HG03521 (cell line): ENCODE data around the gene SLC44A1.

ENCODE experiments used
- ATAC-seq: cut with Tn5 transposase; IDR thresholded peaks from one replicate; pipeline ENCODE4 v1.9.1; 2021; ENCODE audit warnings: mild to moderate bottlenecking, moderate library complexity; ENCODE audit not compliant: unreplicated experiment

The SLC44A1 gene

DNA sequence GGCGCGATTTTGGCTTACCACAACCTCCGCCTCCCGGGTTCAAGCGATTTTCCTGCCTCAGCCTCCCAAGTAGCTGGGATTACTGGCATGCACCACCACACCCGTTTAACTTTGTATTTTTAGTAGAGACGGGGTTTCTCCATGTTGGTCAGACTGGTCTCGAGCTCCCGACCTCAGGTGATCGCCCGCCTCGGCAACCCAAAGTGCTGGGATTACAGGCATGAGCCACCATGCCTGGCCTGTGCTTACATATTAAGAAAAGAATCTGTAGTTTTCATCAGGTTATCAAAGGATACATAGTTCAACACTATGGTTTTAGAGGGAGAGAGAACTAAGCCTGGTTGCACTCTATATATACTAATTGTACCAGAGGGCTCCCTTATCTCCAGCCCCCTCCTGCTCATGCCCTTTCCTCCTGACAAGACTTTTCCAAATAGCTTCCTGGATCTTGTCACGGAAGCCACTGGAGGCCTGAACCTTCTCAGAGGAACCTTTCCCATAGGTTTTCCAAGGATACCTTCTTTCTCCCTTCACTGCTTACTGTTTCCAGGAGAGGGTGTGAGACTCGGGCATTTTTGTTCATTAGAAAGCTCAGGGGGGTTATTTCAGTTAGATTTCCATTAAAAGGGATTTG is 53.1 kb downstream of the SLC44A1 start:
- no peak for ATAC-seq

DNA sequence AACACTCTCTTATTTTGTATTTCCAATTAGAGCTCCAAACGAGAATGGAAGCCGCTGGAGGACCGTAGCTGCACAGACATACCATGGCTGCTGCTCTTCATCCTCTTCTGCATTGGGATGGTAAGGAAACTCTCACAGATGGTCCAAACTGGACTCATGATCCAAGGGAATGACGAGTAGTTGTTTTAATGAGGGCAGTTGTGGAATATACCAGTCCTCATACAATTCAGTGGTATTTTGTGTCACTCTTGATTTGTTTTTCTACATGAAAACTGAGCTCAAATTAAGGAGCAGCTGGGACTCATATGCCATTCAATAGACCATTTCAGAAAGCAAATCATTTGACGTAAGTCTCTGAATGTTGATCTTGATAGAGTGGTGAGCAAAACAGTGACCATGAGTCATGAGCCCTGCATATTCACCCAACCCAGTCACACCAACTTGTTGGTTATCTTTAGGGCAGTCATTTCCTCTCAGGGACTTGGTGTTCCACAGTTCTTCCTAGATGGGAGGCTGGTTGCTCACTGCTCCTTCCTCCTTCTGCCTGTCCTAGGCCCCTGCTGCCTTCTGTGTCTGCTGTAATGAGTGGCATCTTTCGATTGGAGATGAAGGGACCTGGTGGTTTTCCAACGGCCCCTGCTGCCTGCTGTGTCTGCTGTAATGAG is 54.9 kb downstream of the SLC44A1 start:
- ATAC-seq: no peak

DNA sequence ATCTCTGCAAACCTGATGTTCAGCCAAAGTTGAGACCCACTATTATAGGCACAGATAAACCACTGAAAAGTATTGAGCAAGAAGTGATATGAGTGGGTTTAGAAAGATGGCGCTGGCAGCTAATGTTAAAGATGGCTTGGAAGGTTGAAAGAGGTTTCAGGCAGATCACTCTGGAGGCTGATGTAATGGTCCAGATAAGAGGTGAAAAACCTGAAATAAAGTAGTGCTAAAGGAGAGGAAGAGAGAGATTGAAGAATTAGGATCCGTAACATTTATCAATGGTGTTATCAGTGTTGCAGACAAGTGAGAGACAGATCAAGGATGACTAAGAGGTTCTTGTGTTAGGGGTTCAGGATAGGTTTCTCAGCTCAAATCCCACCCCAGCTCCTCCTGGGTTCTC is 58.3 kb downstream of the SLC44A1 start:
- ATAC-seq: no peak

DNA sequence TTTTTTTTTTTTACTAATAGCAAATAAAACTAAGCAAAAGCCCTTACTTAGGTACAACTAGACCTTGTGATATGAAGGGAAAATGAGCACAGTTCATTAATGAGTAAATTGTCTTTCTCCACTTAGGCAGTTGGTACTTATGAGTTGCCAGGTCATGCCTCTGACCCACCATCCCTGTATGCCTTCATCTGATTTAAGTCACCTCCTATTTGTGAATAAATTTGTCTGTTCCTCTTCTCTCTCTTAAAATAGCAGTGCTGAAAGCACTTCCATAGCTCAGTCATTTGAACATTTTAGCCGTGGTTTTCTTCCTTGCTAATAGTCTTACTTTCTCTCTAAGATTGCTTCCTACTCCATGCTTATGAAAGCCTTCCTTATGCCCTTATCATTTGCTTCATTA is 61.4 kb downstream of the SLC44A1 start:
- no peak for ATAC-seq

DNA sequence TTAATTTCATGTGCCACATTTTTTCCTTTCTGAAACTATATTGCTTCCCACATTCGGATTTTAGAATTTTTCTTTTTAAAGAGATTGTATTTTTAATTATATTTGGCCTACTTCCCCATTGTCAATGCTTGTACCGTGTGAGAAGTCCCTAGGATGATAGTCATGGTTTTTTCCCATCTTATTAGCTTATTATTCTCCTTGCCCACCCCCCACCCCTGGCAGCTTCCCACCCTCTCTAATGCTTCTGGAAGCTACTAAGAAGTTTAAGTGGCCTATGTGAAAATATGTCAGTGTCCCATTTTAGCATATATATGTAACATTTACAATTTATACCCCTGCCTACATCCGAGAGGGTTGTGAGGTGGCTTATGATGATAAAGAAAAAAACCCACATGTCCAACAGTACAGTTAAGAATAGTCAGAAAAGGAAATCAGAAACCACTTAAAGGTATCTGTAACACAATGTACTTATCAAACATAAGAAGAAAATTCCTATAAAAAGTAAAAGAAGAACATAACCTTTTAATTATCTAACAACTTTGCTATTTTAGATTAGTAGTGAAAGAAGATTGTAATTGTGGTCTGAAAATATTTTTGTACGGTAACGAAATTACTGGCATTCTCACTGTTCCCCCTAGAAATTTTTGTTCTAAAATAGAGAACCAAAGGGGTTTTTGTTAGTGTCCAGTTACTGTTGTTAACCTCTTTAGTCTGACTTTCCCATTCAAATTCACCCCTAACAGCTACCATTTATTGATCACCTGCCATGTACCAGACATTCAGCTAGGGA is 62.1 kb downstream of the SLC44A1 start:
- ATAC-seq: no peak

DNA sequence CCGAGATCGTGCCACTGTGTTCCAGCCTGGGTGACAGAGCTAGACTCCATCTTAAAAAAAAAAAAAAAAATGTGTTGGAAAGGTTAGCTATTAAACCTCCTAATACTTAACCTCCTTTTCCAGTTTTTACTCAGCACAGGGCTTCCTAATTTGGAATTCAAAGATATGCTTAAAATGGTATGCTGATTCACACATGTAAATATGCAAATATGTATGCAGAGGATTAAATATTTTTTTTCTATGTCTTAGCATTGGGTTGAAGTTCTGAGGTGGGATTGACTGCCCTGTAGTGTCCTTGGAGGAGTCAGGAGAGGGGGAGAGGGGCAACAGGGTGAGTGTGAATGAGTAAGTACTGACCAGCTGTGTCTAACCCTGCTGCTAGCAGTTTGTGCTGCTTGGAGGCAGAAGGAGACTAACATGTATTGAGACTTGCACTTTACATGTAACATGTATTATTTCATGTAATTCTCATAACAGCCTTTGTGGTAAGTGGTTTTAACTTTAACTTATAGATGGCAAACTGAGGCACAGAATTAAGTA is 63.2 kb downstream of the SLC44A1 start:
- ATAC-seq: no peak

DNA sequence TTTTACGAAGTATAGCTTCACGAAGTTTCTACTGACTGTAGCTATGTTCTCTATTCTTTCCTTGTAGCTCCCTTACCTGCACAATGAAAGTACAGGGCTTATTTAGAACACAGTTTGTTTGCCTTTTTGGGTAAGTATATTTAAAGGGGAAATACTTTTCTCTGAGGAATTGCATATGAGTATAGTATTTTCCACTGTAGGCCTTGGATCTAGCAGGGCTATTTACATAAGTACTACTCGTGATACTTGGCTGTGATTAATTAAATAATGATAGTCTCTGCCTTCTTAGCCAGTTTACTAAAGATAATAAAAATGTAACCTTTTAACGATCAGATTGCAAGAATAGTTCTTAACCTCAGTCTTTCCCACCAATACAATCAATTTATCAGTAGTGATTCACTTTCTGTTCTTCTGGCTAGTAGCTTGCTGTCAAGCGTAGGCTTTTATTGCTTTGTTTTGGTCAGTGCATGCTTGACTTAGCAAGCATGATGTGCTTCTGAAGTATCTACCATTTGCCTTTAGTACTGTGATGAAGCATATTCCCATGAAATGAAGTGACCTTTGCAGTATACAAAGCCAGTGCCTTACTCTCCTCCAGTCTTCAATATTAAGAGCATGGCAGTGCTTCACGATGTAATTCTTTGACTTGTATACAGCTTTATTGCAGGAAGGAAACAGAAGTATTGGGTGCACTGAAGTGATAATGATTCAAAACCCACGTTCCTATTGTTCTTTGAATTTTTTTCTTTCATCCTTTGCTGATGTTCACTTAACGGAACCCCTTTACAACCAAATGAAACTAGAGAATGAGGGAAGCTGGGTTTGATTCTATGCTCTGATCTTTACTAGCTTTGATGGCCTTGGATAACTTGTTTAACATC is 64.2 kb downstream of the SLC44A1 start:
- ATAC-seq: no peak

DNA sequence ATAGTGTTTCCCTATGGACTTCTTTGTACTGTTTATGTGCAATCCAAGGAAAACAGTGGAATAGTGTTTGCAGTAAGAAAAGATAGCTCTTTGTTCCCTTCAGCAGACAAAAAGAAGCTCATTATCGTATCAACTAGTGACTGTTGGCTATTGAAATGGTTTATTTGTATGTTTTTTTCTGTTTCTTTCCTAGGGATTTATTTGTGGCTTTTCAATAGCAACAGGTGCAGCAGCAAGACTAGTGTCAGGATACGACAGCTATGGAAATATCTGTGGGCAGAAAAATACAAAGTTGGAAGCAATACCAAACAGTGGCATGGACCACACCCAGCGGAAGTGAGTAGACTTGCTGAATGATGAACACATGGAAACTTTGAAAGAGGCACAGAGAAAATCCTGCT is 65.1 kb downstream of the SLC44A1 start:
- no peak for ATAC-seq

DNA sequence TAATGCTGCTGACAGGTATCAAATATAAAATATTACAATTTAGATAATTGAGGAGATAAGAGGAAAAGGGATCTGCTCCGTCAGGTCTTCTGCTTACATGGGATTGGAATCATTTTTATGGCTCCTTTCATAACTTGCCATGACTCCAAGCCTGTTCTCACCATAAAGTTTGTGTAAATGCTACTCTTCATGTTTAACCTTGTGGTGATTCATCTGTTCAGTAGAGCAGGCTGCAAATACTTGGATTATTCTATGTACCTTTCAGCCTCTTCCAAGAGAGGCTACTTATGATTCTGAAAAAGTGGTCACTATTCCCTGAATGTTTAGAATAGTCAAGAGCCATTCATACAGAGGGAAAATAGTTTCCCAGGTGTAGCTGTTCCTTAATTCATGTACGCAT is 66.9 kb downstream of the SLC44A1 start:
- ATAC-seq: no peak

DNA sequence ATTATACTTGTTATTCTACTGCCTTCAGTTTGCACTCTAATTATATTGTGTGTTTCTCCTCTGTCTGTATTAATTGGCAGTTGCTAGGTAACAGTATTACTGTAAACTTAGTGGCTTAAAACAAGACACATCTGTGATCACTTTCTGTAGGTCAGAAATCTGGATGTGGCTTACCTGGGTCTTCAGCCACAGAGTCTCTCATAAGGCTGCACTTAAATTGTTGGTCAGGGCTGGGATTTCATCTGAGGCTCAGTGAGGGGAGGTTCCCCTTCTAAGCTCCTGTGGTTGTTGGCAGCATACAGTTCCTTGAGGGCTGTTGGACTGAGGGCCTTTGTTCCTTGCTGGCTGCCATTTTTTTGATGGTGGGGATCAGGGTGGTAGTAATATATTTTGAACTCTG is 68.8 kb downstream of the SLC44A1 start:
- peak; percentile 76 for ATAC-seq

DNA sequence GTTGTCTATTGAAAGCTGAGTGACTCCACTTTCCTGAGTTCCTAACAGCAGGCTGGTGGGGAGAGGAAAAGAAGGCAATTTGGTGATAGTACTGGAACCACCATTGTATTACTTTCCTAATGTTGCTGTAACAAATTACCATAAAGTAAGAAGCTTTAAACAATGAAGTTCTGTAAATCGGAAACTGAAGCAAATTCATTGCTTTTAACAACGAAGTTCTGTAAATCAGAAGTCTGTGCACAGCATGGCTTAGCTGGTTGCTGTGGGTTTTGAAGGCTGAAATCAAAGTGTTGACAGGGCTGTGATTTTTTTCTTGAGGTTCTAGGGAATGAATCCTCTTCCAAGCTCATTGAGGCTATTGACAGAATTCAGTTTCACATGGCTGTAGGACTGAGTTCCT is 72.3 kb downstream of the SLC44A1 start:
- no peak for ATAC-seq

DNA sequence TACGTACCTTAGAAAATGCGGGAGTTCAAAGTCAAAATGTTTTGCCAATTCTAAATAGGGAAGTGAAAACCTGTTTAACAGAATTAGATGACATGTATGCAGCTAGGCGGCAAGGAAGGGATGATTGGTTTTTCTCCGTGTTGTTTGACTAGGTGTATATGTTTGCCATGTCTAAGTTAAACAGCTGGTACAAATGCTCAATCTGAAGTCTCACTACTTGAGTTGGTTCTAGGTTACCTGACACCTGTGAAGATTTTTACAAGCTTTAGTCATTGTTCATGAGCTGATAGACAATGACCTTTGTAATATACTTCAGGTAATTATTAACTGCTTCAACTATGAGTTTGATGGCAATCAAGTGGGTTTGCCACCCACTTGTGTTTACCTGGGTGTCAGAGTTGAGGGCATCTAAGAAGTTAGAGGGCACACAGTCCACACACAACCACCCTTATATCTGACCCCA is 74.3 kb downstream of the SLC44A1 start:
- ATAC-seq: peak; percentile 54

DNA sequence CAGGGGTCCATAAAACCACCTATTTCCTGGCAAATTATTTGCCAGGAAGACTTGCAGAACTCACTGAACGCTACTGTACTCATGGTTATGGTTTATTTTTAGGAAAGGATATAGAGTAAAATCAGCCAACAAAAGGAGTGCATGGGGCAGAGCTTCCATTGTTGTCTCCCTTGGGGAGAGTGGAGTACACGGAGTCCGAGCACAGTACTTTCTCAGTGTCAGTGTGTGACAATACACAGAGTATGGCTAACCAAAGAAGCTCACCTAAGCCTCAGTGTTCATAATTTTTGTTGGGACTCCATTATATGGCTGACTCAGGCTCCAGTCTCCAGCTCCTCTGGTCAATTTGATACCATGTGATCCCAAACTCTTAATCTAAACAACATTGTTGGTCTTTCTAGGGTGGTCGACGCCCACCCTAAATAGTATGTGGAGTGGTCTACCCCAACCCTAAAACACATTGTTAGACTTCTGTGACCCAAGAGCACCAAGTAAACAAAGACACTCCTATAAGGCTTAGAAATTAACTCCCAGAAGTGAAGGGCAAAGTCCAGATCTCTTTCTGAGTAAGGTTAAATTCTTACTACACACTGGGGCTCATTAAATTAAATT is 74.9 kb downstream of the SLC44A1 start:
- no peak for ATAC-seq

DNA sequence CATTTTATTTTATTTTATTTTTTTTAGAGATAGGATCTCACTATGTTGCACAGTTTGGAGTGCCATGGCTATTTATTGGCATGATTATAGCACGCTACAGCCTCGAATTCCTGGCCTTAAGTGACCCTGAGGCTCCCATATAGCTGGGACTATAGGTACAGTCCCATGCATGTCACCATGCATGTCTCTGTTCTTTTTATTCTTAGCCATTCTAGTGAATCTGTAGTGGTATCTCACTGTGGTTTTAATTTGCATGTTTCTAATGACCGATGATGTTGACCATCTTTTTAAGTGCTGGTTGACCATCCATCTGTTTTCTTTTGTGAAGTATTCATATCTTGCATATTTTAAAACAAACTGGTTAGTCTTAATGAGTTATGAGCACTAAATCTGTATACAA is 76.1 kb downstream of the SLC44A1 start:
- ATAC-seq: no peak

DNA sequence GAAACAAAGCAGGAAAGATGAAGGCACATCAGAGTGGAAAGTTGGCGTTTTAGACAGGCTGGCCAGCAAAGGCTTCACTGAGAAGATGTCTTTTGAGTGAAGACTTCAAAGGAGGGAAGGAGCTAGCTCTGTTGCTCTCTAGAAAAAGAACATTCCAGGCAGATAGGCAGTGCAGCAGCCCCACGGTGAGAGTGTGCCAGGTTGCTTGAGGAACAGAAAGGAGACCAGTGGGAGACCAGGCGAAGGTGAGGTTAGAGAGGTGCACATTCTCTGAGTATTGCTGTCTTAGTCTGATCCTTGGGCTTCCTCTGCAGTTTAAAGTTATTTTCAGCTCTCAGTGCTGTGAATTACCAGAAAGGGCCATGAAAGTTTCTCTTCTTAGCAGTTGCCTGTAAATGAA is 83.8 kb downstream of the SLC44A1 start:
- no peak for ATAC-seq

DNA sequence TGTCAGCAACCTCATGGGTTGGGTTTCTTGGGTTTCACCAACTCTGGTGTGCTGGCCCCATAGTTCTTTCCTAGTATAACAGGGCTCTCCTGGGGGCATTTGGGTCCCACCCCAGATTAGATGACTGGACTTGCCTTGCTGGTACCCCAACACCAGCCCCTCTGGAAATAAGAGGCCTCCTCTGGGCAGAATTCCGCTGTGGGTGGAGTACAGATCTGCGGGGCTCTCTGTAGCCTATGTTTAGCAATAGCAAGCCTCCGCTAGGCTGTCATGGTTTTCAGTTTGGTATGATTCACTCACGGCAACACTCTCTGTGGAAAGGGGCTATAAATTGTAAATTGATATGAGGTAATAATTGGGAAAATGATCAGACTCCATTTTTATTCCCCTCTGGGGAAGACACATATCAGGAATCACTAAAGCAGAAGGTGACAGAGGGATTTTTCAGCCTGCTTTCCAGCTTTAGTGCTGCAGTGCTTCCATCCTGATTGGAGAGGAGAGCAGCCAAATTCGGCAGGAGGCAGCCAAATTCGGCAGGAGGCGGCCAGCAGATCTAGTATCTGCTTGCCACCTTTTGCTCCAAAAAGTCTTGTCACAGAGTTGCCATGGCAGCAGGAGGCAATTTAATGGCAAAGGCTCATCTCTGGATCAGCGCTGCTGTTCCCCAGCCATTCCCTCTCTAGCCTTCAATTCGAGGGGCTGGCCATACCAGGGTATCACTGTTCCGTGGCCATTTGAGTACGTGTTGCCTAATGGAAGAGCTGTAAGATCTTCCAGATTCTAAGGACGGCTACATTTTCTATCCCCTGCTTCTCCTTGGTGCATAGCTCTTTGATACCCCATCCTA is 84.6 kb downstream of the SLC44A1 start:
- no peak for ATAC-seq

DNA sequence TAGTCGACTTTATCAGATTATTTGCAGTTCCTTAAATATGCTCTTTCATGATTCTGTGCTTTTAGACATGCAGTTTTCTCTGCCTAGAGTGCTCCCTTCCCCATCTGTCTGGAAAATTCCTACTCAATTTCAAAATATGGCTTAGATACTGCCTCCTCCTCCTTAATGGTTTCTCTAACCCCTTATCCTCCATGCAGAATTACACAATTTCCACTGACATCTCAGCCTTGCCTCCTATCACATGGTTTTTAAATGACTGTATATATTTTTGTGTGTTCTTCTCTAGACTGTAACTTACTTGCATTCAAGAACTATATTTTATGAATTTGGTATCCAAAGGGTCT is 85.2 kb downstream of the SLC44A1 start:
- ATAC-seq: no peak

DNA sequence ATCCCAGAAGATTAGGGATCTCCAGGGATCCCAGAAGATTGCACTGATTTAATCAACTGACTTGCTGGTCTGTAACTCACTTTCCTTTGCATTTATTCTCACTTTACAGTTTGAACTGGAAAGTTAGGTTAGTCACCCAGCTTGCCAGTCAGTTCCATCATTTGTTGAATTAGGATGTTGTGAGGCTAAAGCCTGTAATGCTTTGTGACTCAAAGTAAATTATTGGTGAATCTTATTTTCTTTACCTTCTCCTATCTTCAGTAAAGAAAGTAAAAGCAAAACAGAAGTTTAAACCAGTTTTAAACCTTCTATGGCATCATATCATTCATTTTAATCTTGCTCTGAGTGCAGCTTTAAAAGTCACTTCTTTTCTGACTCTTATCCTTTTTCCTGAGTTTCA is 85.8 kb downstream of the SLC44A1 start:
- ATAC-seq: no peak

DNA sequence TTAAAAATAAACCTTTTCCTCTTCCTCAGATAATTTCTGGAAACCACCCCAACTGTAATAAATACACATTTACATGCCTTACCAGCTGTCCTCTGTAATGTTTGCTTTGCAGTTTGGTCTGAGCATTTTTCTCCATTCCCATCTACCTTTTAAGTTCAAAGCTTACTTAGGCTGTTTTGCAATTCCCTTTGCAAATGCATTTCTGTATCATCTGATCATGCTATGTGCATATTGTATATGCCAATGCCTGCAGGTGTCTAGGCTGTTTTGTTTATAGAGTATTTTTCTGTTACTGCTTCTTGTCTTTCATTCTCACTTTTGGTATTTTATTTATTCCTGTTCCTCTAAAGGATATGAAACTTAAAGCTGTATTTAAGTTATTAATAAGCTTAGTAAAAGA is 86.3 kb downstream of the SLC44A1 start:
- ATAC-seq: peak; percentile 45

DNA sequence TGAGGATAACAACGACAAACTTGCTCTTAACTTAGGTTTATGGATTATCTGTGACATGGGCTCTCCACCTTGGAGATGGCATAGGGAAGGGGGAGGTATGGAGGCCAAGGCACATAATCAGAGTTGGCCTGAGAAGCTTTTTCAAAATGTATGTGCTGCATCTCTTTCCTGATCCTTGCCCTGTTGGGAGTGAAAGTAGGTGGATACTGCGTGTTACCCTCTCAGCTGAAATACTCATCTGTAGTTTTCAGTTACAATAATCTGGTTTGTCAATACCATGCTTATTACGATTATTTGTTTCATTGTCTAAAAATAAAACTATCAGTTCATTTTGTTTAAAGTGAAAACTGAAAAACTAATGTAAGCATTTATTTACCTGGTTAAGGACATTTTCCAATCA is 86.7 kb downstream of the SLC44A1 start:
- peak; percentile 32 for ATAC-seq
